Gastroesophageal sphincter (tissue), 3 donors: ENCODE results near the gene SLC7A6OS.

Source experiments
- POLR2A ChIP-seq, 2 donors: fragments of 450-650 bp; IDR thresholded peaks; one replicate each; pipeline ENCODE4 v1.6.1; 2017; ENCODE audit warnings: antibody characterized with exemption in 2 of 2, mild to moderate bottlenecking in 2 of 2, moderate library complexity in 1 of 2
- POLR2AphosphoS5 ChIP-seq: sonication (generic); formaldehyde crosslinking; IDR thresholded peaks from one replicate; pipeline ENCODE4 v1.6.1; 2017; ENCODE audit warnings: antibody characterized with exemption
- TF ChIP-seq, protein P1 (sequence below), 4 experiments: fragments of 200-600 bp in 2 of 4; fragments of 450-650 bp in 2 of 4; sonication (generic) in 1 of 4; IDR thresholded peaks; one replicate each; pipeline ENCODE4 v1.5.1; 2017 to 2019; ENCODE audit warnings: antibody characterized with exemption in 4 of 4, mild to moderate bottlenecking in 2 of 4, moderate library complexity in 2 of 4

GRCh38 chr16:68300734-68301459 lies 9.8 kb downstream of the SLC7A6OS start:
- TF ChIP-seq POLR2A (IDR thresholded peaks at IDR 0.05): no peak
- no peak for TF ChIP-seq POLR2AphosphoS5
- TF ChIP-seq, protein P1, sequence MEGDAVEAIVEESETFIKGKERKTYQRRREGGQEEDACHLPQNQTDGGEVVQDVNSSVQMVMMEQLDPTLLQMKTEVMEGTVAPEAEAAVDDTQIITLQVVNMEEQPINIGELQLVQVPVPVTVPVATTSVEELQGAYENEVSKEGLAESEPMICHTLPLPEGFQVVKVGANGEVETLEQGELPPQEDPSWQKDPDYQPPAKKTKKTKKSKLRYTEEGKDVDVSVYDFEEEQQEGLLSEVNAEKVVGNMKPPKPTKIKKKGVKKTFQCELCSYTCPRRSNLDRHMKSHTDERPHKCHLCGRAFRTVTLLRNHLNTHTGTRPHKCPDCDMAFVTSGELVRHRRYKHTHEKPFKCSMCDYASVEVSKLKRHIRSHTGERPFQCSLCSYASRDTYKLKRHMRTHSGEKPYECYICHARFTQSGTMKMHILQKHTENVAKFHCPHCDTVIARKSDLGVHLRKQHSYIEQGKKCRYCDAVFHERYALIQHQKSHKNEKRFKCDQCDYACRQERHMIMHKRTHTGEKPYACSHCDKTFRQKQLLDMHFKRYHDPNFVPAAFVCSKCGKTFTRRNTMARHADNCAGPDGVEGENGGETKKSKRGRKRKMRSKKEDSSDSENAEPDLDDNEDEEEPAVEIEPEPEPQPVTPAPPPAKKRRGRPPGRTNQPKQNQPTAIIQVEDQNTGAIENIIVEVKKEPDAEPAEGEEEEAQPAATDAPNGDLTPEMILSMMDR (IDR thresholded peaks at IDR 0.05): no peak
